Ovary (tissue), 9 donors: ENCODE results near the gene SH2D7. TPM values are rescaled to one million over a fixed set of nuclear protein-coding genes. Genes with fewer than 3 reads are reported as not detected.

Experiments used
- DNase-seq, 5 donors: peaks; one replicate each; pipeline ENCODE4 v3.0.0-alpha.2; 2019 to 2020
- H3K27ac ChIP-seq, 2 donors: fragments of 200-600 bp; one replicate each; pipeline versions ENCODE4 v1.5.1 to v1.8.0; 2019 to 2022
- H3K27me3 ChIP-seq: fragments of 200-600 bp; one replicate; pipeline ENCODE4 v1.8.0; 2022
- H3K36me3 ChIP-seq: fragments of 200-600 bp; sonication (generic); one replicate; pipeline ENCODE4 v1.5.1; 2019
- H3K4me1 ChIP-seq: one replicate; pipeline ENCODE4 v1.8.1; 2013; ENCODE audit warnings: mild to moderate bottlenecking, moderate library complexity; ENCODE audit not compliant: insufficient read depth
- H3K4me3 ChIP-seq: fragments of 200-600 bp; sonication (generic); one replicate; pipeline ENCODE4 v1.5.1; 2017
- H3K9me3 ChIP-seq, 2 donors: fragments of 200-600 bp in 1 of 2; sonication (generic) in 1 of 2; one replicate each; pipeline versions ENCODE4 v1.5.1 to v1.8.1; 2013 to 2019; ENCODE audit warnings: mild to moderate bottlenecking in 1 of 2, moderate library complexity in 1 of 2
- EP300 ChIP-seq: sonication (generic); formaldehyde crosslinking; IDR thresholded peaks from one replicate; pipeline ENCODE4 v1.6.1; 2017; ENCODE audit warnings: antibody characterized with exemption
- POLR2A ChIP-seq: fragments of 450-650 bp; IDR thresholded peaks from one replicate; pipeline ENCODE4 v1.6.1; 2017; ENCODE audit warnings: antibody characterized with exemption, mild to moderate bottlenecking, moderate library complexity
- WGBS, 3 donors: extraction: QIAGEN DNeasy Blood & Tissue Kit in 1 of 3; methylation state at CpG; one replicate each; pipeline versions ENCODE4 v1.1.5 to v1.1.7; 2013 to 2017; 5-methylcytosine and 5-hydroxymethylcytosine counted together
- intact Hi-C, 4 donors: fragments of 100-400 bp; cut with DNase I; formaldehyde crosslinking; loops; one replicate each; pipeline versions ENCODE4 v1.11.0 to v1.15.1; 2022 to 2023
- polyA plus RNA-seq, 2 donors: library from polyadenylated mRNA; stranded (reverse); fragments of 200-250 nt in 1 of 2; fragments of 350-450 nt in 1 of 2; fragmentation: Illumina TruSeq in 1 of 2; extraction: RNeasy Lipid Tissue Mini Kit (QIAGEN cat#74804) in 1 of 2; gene quantifications; one replicate each; pipeline ENCODE4 v1.2.3, GENCODE V29; 2013 to 2014
- total RNA-seq, 7 donors: library from RNA; depleted of rRNA in 2 of 7; stranded (reverse); fragments of >200 nt in 2 of 7; fragmentation: NEBNext Ultra II Directional in 3 of 7; extraction: Animal tissue kit (Norgen Biotek cat#: 25700) in 3 of 7; gene quantifications; one replicate each; pipeline versions ENCODE4 v1.1.0 to v1.2.4, GENCODE V29; 2016 to 2023
- TF ChIP-seq, protein P1 (sequence below), 3 donors: fragments of 450-650 bp in 2 of 3; fragments of 200-600 bp in 1 of 3; IDR thresholded peaks; one replicate each; pipeline versions ENCODE4 v1.5.1 to v1.8.0; 2016 to 2022; ENCODE audit warnings: antibody characterized with exemption in 3 of 3, mild to moderate bottlenecking in 1 of 3
- donor health status: DM: no; HTN: no; CAD: no; lungs with moderate emphysema.
- donor health status: DM: no; HTN: no; CAD: no.
- donor health status: Bipolar disorder and iron deficiency.
- donor health status: DM: yes; HTN: yes; CAD: no.
- donor health status: DM: no; HTN: no; CAD: no.
- donor health status: DM: yes; HTN: yes; CAD: no.

SH2D7 gene
- total and polyA plus RNA-seq, 9 donors = not detected

DNA sequence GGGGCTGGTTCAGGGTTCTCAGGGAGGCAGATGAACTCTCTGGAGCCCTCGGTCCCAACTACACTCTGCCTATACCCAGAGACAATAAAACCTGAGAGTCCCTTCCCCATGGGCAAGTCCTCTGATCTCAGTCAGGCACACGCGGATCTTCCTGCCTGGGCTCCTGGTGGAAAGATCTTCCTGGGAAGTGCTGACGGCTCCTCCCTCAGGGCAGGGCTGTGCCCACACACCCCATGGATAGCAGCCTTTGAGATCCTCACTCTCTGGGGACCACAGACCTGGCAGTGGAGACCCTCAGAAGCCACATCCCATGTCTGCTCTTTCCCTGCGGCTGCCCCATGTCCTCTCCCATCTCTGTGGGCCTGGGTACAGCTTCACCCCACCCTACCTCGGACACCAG is 10.4 kb downstream of the SH2D7 start:
- TF ChIP-seq, protein P1, sequence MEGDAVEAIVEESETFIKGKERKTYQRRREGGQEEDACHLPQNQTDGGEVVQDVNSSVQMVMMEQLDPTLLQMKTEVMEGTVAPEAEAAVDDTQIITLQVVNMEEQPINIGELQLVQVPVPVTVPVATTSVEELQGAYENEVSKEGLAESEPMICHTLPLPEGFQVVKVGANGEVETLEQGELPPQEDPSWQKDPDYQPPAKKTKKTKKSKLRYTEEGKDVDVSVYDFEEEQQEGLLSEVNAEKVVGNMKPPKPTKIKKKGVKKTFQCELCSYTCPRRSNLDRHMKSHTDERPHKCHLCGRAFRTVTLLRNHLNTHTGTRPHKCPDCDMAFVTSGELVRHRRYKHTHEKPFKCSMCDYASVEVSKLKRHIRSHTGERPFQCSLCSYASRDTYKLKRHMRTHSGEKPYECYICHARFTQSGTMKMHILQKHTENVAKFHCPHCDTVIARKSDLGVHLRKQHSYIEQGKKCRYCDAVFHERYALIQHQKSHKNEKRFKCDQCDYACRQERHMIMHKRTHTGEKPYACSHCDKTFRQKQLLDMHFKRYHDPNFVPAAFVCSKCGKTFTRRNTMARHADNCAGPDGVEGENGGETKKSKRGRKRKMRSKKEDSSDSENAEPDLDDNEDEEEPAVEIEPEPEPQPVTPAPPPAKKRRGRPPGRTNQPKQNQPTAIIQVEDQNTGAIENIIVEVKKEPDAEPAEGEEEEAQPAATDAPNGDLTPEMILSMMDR (IDR thresholded peaks at IDR 0.05) = no peak
- TF ChIP-seq POLR2A (no peak), EP300 (no peak)
- H3K27me3 ChIP-seq = no peaks in the 10 kb centered on the region
- H3K4me1 ChIP-seq = no peaks in the 10 kb centered on the region
- DNase-seq = no peak
- no peaks in the 10 kb centered on the region for H3K9me3 ChIP-seq
- no peak overlapping the region for H3K4me3 ChIP-seq
- WGBS, 3 donors = 85 to 88% (median 86%) methylated on average over 6 of the region's 6 CpGs
- H3K36me3 ChIP-seq = no peaks in the 10 kb centered on the region
- intact Hi-C loops = no loop called here
- no peak overlapping the region for H3K27ac ChIP-seq

DNA sequence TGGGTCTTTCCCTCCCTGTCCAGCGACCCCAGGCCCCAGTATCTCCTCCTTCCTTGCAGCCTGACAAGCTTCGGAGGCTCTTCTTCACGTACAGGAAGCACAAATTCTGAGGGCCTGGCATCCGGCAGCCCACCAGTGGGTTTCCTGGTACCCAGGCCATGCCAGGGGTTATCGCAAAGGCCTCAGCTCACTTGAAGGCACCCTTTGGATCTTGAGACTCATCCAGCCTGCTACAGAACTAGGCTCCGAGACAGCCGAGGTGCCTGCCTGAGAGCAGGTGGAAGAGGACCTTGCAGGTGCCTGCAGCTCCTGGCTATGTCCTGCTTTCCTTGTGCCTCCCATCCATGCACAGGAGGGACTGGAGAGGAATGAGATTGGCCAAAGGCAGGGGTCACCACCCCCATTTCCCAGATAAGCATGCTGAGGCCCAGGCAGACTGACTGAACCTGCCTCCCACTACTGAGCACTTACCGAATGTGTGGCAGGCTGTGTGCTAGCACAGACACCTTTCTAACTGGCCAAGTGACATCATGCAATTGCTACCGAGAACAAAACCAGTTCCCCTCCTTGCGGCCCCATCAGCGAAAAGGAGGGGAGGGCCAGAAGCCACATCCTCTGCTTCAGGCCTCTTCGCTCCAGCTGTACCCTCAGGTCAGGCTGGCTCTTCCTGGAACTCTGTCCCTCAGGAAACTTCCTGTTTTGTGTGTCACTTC is 11.2 kb downstream of the SH2D7 start:
- 90 to 92% (median 92%) methylated on average over 12 of the region's 12 CpGs for WGBS, 3 donors
- Histone ChIP-seq H3K36me3 (no peaks in the 10 kb centered on the region), H3K4me1 (no peaks in the 10 kb centered on the region), H3K4me3 (no peak overlapping the region), H3K9me3 (no peaks in the 10 kb centered on the region), H3K27me3 (no peaks in the 10 kb centered on the region), H3K27ac (no peak overlapping the region)
- intact Hi-C loops = no loop called here
- TF ChIP-seq EP300 (no peak), POLR2A (no peak)
- TF ChIP-seq, protein P1 (IDR thresholded peaks at IDR 0.05) = no peak
- DNase-seq = no peak

DNA sequence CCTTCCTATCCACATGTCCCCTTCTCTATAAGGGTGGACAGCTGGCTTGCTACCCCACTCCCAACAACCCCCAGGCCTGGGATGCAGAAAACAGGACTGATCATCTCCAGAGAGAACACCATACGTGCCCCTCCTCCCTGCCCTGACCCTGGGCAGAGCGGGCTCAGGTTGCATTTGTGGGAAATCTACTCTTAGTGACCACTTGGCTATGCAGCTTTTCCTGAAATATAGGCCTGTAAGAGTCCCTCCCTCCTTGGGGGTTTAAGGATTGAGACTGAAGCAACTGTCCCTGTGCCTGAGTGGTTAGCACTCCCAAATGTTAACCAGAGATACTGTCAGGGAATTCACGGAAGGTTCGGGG is 11.7 kb downstream of the SH2D7 start:
- TF ChIP-seq EP300 (no peak), POLR2A (no peak)
- TF ChIP-seq, protein P1 (IDR thresholded peaks at IDR 0.05) = no peak
- WGBS, 3 donors = 92 to 99% (median 97%) methylated on average over 4 of the region's 4 CpGs

DNA sequence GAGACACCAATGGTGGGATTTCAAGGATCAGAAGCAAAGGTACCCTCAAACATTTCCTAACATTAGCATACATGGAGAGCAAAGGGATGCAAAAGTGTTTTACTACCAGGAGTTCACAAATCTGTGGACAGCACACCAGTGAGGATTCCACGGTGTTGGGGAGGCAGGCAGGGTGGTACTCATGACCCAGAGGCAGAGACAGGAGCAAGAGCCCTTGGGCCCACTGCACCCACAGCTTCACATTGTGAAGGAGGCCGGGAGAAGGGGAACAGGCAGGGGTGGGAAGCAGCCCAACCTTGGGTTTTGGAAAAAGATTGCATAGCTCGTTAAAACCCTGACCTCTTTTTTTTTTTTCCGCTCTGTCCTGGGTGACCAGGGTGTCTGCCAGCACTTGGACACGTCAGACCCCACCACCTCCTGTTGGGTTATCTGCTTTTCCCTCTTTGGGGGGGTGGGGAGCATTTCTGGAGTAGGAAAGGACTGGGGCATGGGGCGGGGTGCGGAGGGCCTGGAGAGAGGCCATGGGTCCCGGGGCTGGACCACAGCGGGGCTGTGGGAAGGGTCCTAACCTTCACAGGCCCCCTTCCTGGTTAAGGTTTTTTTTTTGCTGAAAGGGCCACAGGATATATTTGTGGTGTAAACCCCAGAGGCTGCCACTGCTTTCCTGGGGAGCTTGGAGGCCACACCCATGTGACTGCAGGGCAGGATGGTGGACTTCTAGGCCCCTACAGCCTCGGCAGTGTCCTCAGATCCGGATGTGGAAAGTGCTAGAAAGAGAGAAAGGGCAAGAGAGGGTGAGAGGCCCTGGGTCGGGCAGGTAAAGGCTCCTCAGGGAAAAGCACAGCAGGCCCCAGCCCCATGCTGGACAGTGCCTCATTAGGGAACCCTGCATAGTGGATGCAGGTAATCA is 12.5 kb downstream of the SH2D7 start:
- Histone ChIP-seq H3K27ac (no peak overlapping the region), H3K27me3 (no peaks in the 10 kb centered on the region), H3K36me3 (no peaks in the 10 kb centered on the region), H3K4me1 (no peaks in the 10 kb centered on the region), H3K9me3 (no peaks in the 10 kb centered on the region), H3K4me3 (no peak overlapping the region)
- intact Hi-C loops = loop anchor here in 1 of 4 donors (5.0 kb wide), 1 partner anchor 138 kb away; no protein-coding TSS in a partner anchor
- DNase-seq = no peak
- 80 to 87% (median 82%) methylated on average over 12 of the region's 12 CpGs for WGBS, 3 donors
- TF ChIP-seq, protein P1 (IDR thresholded peaks at IDR 0.05) = no peak
- TF ChIP-seq EP300 (no peak), POLR2A (no peak)

More for the DNA sequence above, 11.7 kb downstream of the SH2D7 start:
- Histone ChIP-seq H3K4me1 (no peaks in the 10 kb centered on the region), H3K9me3 (no peaks in the 10 kb centered on the region), H3K27ac (no peak overlapping the region), H3K36me3 (no peaks in the 10 kb centered on the region), H3K27me3 (no peaks in the 10 kb centered on the region), H3K4me3 (no peak overlapping the region)
- intact Hi-C loops = no loop called here
- DNase-seq = no peak
